ENCODE data around the gene GHR.

GHR gene

DNA sequence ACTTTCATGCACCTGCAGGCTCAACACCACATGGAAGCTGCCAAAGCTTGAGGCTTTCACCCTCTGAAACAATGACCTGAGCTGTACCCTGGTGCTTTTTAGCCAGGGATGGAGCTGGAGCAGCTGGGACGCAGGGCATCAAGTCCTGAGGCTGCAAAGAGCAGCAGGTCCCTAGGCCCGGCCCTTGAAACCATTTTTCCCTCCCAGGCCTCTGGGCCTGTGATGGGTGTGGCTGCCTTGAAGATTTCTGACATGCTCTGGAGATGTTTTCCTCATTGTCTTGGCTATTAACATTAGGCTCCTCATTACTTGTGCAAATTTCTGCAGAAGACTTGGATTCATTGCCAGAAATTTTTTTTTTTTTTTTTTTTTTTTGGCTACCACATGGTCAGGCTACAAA lies 30.3 kb upstream of the GHR start:
- H3K4me1 ChIP-seq (ENCODE audit: insufficient read depth, low read length, poor library complexity, severe bottlenecking), result no peaks in the 10 kb centered on the region
- no peak for TF ChIP-seq EZH2phosphoT487 (IDR thresholded peaks at IDR 0.05; ENCODE audit: borderline replicate concordance)
- TF ChIP-seq, protein P1, sequence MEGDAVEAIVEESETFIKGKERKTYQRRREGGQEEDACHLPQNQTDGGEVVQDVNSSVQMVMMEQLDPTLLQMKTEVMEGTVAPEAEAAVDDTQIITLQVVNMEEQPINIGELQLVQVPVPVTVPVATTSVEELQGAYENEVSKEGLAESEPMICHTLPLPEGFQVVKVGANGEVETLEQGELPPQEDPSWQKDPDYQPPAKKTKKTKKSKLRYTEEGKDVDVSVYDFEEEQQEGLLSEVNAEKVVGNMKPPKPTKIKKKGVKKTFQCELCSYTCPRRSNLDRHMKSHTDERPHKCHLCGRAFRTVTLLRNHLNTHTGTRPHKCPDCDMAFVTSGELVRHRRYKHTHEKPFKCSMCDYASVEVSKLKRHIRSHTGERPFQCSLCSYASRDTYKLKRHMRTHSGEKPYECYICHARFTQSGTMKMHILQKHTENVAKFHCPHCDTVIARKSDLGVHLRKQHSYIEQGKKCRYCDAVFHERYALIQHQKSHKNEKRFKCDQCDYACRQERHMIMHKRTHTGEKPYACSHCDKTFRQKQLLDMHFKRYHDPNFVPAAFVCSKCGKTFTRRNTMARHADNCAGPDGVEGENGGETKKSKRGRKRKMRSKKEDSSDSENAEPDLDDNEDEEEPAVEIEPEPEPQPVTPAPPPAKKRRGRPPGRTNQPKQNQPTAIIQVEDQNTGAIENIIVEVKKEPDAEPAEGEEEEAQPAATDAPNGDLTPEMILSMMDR (conservative IDR thresholded peaks at IDR 0.05; ENCODE audit: low read length), result no peak
- no peak overlapping the region for H3K9ac ChIP-seq (ENCODE audit: low read depth, low read length, poor library complexity, severe bottlenecking)
- H3K36me3 ChIP-seq (ENCODE audit: insufficient read depth, low read length), result no peaks in the 10 kb centered on the region
- no peaks in the 10 kb centered on the region for H4K20me1 ChIP-seq (ENCODE audit: insufficient read depth, low read length, poor library complexity, severe bottlenecking)
- no peaks in the 10 kb centered on the region for H3K9me3 ChIP-seq (ENCODE audit: insufficient read depth, low read depth, low read length)
- H2AFZ ChIP-seq (ENCODE audit: low read length), result no peak overlapping the region
- H3K4me3 ChIP-seq (ENCODE audit: low read length, poor library complexity, severe bottlenecking), result no peak overlapping the region
- H3K27me3 ChIP-seq (ENCODE audit: insufficient read depth, low read length, poor library complexity, severe bottlenecking), result no peaks in the 10 kb centered on the region
- no peaks in the 10 kb centered on the region for H3F3A ChIP-seq (ENCODE audit: low read depth)
- no peaks in the 10 kb centered on the region for H3K79me2 ChIP-seq (ENCODE audit: insufficient read depth, low read length)
- H3K9me2 ChIP-seq (replicated peaks; ENCODE audit: low read depth, low read length), result no peaks in the 10 kb centered on the region
- no peak overlapping the region for H3K4me2 ChIP-seq (ENCODE audit: low read depth, low read length, poor library complexity, severe bottlenecking)

DNA sequence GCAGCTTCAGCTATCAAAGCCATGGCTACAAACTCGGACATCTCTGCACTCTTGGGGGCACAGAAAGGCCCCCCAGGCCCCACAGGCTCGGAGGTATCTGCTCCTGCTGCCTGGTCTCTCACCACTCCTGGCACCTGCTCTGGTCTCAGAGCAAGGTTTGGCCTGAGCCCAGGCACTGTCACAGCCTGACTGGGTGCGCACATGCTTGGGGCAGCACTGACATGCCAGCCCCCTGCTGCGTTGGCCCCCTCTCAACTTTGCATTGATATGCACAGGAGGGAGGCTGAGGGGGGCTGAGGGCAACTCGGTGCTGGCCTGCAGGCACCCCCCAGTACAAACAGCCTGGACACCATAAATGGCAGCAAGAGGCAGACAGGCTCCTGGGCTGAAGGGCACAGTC lies 27.1 kb upstream of the GHR start:
- no peaks in the 10 kb centered on the region for H4K20me1 ChIP-seq (ENCODE audit: insufficient read depth, low read length, poor library complexity, severe bottlenecking)
- H3F3A ChIP-seq (ENCODE audit: low read depth), result no peaks in the 10 kb centered on the region
- H2AFZ ChIP-seq (ENCODE audit: low read length), result no peak overlapping the region
- H3K4me3 ChIP-seq (ENCODE audit: low read length, poor library complexity, severe bottlenecking), result no peak overlapping the region
- TF ChIP-seq EZH2phosphoT487 (IDR thresholded peaks at IDR 0.05; ENCODE audit: borderline replicate concordance), result no peak
- TF ChIP-seq, protein P1 (conservative IDR thresholded peaks at IDR 0.05; ENCODE audit: low read length), result no peak
- H3K4me2 ChIP-seq (ENCODE audit: low read depth, low read length, poor library complexity, severe bottlenecking), result no peak overlapping the region
- H3K9me2 ChIP-seq (replicated peaks; ENCODE audit: low read depth, low read length), result no peaks in the 10 kb centered on the region
- H3K9me3 ChIP-seq (ENCODE audit: insufficient read depth, low read depth, low read length), result no peaks in the 10 kb centered on the region
- no peaks in the 10 kb centered on the region for H3K27me3 ChIP-seq (ENCODE audit: insufficient read depth, low read length, poor library complexity, severe bottlenecking)
- no peaks in the 10 kb centered on the region for H3K36me3 ChIP-seq (ENCODE audit: insufficient read depth, low read length)
- H3K9ac ChIP-seq (ENCODE audit: low read depth, low read length, poor library complexity, severe bottlenecking), result no peak overlapping the region
- no peaks in the 10 kb centered on the region for H3K4me1 ChIP-seq (ENCODE audit: insufficient read depth, low read length, poor library complexity, severe bottlenecking)
- no peaks in the 10 kb centered on the region for H3K79me2 ChIP-seq (ENCODE audit: insufficient read depth, low read length)

DNA sequence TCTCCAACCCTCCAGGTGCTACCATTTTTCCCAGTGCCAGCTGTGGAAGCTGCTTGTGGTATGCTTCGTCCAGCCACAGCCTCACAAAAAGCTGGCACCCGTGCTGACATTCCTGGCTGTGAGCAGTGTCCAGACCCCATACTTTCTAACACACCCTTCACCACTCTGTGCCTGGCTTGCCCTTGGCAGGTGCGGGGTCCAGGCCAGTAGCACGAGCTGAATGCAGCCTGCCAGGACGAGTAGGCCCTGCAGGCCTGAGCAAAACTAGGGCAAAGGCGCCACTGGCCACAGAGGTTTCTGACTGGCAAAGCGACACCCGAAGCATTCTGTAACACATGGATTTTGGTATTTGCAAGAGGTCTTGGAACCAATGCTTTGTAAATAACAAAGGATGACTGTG lies 26.0 kb upstream of the GHR start:
- no peaks in the 10 kb centered on the region for H3K9me3 ChIP-seq (ENCODE audit: insufficient read depth, low read depth, low read length)
- H3K36me3 ChIP-seq (ENCODE audit: insufficient read depth, low read length), result no peaks in the 10 kb centered on the region
- H3K4me2 ChIP-seq (ENCODE audit: low read depth, low read length, poor library complexity, severe bottlenecking), result no peak overlapping the region
- H3K79me2 ChIP-seq (ENCODE audit: insufficient read depth, low read length), result no peaks in the 10 kb centered on the region
- no peaks in the 10 kb centered on the region for H4K20me1 ChIP-seq (ENCODE audit: insufficient read depth, low read length, poor library complexity, severe bottlenecking)
- no peak overlapping the region for H3K9ac ChIP-seq (ENCODE audit: low read depth, low read length, poor library complexity, severe bottlenecking)
- TF ChIP-seq, protein P1 (conservative IDR thresholded peaks at IDR 0.05; ENCODE audit: low read length), result no peak
- TF ChIP-seq EZH2phosphoT487 (IDR thresholded peaks at IDR 0.05; ENCODE audit: borderline replicate concordance), result no peak
- no peaks in the 10 kb centered on the region for H3F3A ChIP-seq (ENCODE audit: low read depth)
- no peaks in the 10 kb centered on the region for H3K27me3 ChIP-seq (ENCODE audit: insufficient read depth, low read length, poor library complexity, severe bottlenecking)
- H3K9me2 ChIP-seq (replicated peaks; ENCODE audit: low read depth, low read length), result no peaks in the 10 kb centered on the region
- no peak overlapping the region for H3K4me3 ChIP-seq (ENCODE audit: low read length, poor library complexity, severe bottlenecking)
- no peaks in the 10 kb centered on the region for H3K4me1 ChIP-seq (ENCODE audit: insufficient read depth, low read length, poor library complexity, severe bottlenecking)
- H2AFZ ChIP-seq (ENCODE audit: low read length), result no peak overlapping the region

Data from Loucy (cell line).